HepG2 (cell line): ENCODE results near the gene RPS6KA2. TPM values are rescaled to one million over a fixed set of nuclear protein-coding genes. Genes with fewer than 3 reads are reported as not detected.

Source experiments
- CBX5 ChIP-seq: sonication (generic); formaldehyde crosslinking; IDR thresholded peaks from 2 replicates; pipeline ENCODE4 v1.4.0; 2020; ENCODE audit warnings: missing genetic modification reagents, borderline replicate concordance
- DMAP1 ChIP-seq: IDR thresholded peaks from 2 replicates; pipeline ENCODE4 v1.6.1; 2016
- FOXM1 ChIP-seq: sonication (generic); formaldehyde crosslinking; IDR thresholded peaks from 2 replicates; pipeline ENCODE4 v1.5.0; 2020; ENCODE audit warnings: missing genetic modification reagents
- HOXA5 ChIP-seq: sonication (generic); formaldehyde crosslinking; IDR thresholded peaks from 2 replicates; pipeline ENCODE4 v1.4.0; 2020; ENCODE audit warnings: missing genetic modification reagents
- MED13 ChIP-seq: sonication (generic); formaldehyde crosslinking; IDR thresholded peaks from 2 replicates; pipeline ENCODE4 v1.5.0; 2020; ENCODE audit warnings: missing genetic modification reagents
- MTA1 ChIP-seq: sonication (generic); formaldehyde crosslinking; IDR thresholded peaks from 2 replicates; pipeline ENCODE4 v1.4.0; 2020; ENCODE audit warnings: missing genetic modification reagents, mild to moderate bottlenecking, borderline replicate concordance
- NR2F6 ChIP-seq, 2 experiments: IDR thresholded peaks; 2 replicates each; pipeline ENCODE4 v1.6.1; 2016; ENCODE audit warnings: antibody characterized with exemption in 1 of 2, mild to moderate bottlenecking in 1 of 2
- POGK ChIP-seq: sonication (generic); formaldehyde crosslinking; conservative IDR thresholded peaks from 2 replicates; pipeline ENCODE4 v1.8.0; 2022; ENCODE audit warnings: mild to moderate bottlenecking, moderate library complexity, missing genetic modification reagents
- SMARCC2 ChIP-seq: fragments of 450-650 bp; IDR thresholded peaks from 2 replicates; pipeline ENCODE4 v1.6.1; 2017; ENCODE audit warnings: antibody characterized with exemption, mild to moderate bottlenecking
- SMYD3 ChIP-seq: sonication (generic); formaldehyde crosslinking; IDR thresholded peaks from 2 replicates; pipeline ENCODE4 v1.8.1; 2023; ENCODE audit warnings: mild to moderate bottlenecking, missing genetic modification reagents
- SYNCRIP ChIP-seq: fragments of 200-400 bp; formaldehyde crosslinking; IDR thresholded peaks from 2 replicates; pipeline ENCODE4 v1.6.1; 2018; ENCODE audit warnings: mild to moderate bottlenecking, low read depth, low read length; ENCODE audit not compliant: insufficient read depth
- TAF1 ChIP-seq: sonication (generic); formaldehyde crosslinking; IDR thresholded peaks from 2 replicates; pipeline ENCODE4 v1.4.0; 2020; ENCODE audit warnings: missing genetic modification reagents
- TCF7L2 ChIP-seq: IDR thresholded peaks from 2 replicates; pipeline ENCODE4 v1.6.1; 2011; ENCODE audit warnings: mild to moderate bottlenecking, low read depth, low read length, moderate library complexity
- ZBTB49 ChIP-seq: sonication (generic); formaldehyde crosslinking; IDR thresholded peaks from 2 replicates; pipeline ENCODE4 v1.4.0; 2020; ENCODE audit warnings: missing genetic modification reagents, borderline replicate concordance
- ZFX ChIP-seq: sonication (generic); formaldehyde crosslinking; IDR thresholded peaks from 2 replicates; pipeline ENCODE4 v1.4.0; 2020; ENCODE audit warnings: mild to moderate bottlenecking, low read depth, missing genetic modification reagents, moderate library complexity
- ZIK1 ChIP-seq: sonication (generic); formaldehyde crosslinking; IDR thresholded peaks from 2 replicates; pipeline ENCODE4 v1.5.0; 2020; ENCODE audit warnings: mild to moderate bottlenecking, low read depth, missing genetic modification reagents, borderline replicate concordance
- ZNF296 ChIP-seq: sonication (generic); formaldehyde crosslinking; conservative IDR thresholded peaks from 2 replicates; pipeline ENCODE4 v1.5.0; 2020; ENCODE audit warnings: mild to moderate bottlenecking, missing genetic modification reagents
- ZNF33B ChIP-seq: sonication (generic); formaldehyde crosslinking; IDR thresholded peaks from 2 replicates; pipeline ENCODE4 v1.5.1; 2020; ENCODE audit warnings: mild to moderate bottlenecking, missing genetic modification reagents
- ZNF781 ChIP-seq: sonication (generic); formaldehyde crosslinking; IDR thresholded peaks from 2 replicates; pipeline ENCODE4 v1.5.1; 2020; ENCODE audit warnings: borderline replicate concordance, mild to moderate bottlenecking, missing genetic modification reagents; ENCODE audit errors: not compliant biosample characterization
- polyA plus RNA-seq, 8 experiments: library from polyadenylated mRNA; depleted of rRNA in 3 of 8; stranded (reverse) in 7 of 8; unstranded in 1 of 8; fragments of >200 nt; fragmentation: Illumina TruSeq in 4 of 8; extraction: Trizol in 4 of 8; gene quantifications; 2 replicates each; pipeline versions ENCODE4 v1.2.1 to v1.2.3, GENCODE V29; 2011 to 2016; ENCODE audit warnings: low read depth in 4 of 8, missing spikeins in 1 of 8, mixed read lengths in 1 of 8; ENCODE audit not compliant: insufficient read depth in 1 of 8
- total RNA-seq, 5 experiments: library from RNA; depleted of rRNA; stranded (reverse); fragments of >200 nt; fragmentation: Illumina TruSeq; extraction: Trizol; gene quantifications; 2 replicates each; pipeline ENCODE4 v1.2.3, GENCODE V29; 2016; ENCODE audit warnings: low read depth in 1 of 5
- TF ChIP-seq, protein P1 (sequence below): IDR thresholded peaks from 2 replicates; pipeline ENCODE4 v1.6.1; 2016; ENCODE audit warnings: low read depth, missing genetic modification reagents, missing compliant biosample characterization

RPS6KA2 gene
- total and polyA plus RNA-seq, 2 of the 13 experiments (the other 11 are each of a cell fraction or from before 2014, with no cell fraction given), result 0.22 to 0.38 TPM

GRCh38 chr6:166382933-166383801 is 243.9 kb downstream of the RPS6KA2 start, which contains the start of gene MPC1 (continued):
- TF ChIP-seq ZIK1 (CRISPR knock-in tag) (peak; percentile 91), CBX5 (CRISPR knock-in tag) (no peak), POGK (CRISPR knock-in tag) (peak; percentile 97), SMYD3 (CRISPR knock-in tag) (peak; percentile 69), MTA1 (peak; percentile 55; the same call in 1 of the 2 replicates), ZNF781 (peak; percentile 2), SYNCRIP (no peak), NR2F6 (IDR thresholded peaks at IDR 0.05) (no peak), NR2F6 (CRISPR knock-in tag; IDR thresholded peaks at IDR 0.05) (0 out of 2 replicates have a peak, but pooled peaks have one; percentile 26), MED13 (peak; percentile 62; the same call in 1 of the 2 replicates), FOXM1 (CRISPR knock-in tag) (peak; percentile 91), ZBTB49 (CRISPR knock-in tag) (no peak), TCF7L2 (no peak), TAF1 (CRISPR knock-in tag) (peak; percentile 95), SMARCC2 (no peak), ZNF33B (CRISPR knock-in tag) (no peak), HOXA5 (CRISPR knock-in tag) (peak; percentile 88), ZNF296 (CRISPR knock-in tag) (0 out of 2 replicates have a peak, but pooled peaks have one; percentile 35), ZFX (peak; percentile 85), DMAP1 (peak; percentile 50)
- TF ChIP-seq, protein P1, sequence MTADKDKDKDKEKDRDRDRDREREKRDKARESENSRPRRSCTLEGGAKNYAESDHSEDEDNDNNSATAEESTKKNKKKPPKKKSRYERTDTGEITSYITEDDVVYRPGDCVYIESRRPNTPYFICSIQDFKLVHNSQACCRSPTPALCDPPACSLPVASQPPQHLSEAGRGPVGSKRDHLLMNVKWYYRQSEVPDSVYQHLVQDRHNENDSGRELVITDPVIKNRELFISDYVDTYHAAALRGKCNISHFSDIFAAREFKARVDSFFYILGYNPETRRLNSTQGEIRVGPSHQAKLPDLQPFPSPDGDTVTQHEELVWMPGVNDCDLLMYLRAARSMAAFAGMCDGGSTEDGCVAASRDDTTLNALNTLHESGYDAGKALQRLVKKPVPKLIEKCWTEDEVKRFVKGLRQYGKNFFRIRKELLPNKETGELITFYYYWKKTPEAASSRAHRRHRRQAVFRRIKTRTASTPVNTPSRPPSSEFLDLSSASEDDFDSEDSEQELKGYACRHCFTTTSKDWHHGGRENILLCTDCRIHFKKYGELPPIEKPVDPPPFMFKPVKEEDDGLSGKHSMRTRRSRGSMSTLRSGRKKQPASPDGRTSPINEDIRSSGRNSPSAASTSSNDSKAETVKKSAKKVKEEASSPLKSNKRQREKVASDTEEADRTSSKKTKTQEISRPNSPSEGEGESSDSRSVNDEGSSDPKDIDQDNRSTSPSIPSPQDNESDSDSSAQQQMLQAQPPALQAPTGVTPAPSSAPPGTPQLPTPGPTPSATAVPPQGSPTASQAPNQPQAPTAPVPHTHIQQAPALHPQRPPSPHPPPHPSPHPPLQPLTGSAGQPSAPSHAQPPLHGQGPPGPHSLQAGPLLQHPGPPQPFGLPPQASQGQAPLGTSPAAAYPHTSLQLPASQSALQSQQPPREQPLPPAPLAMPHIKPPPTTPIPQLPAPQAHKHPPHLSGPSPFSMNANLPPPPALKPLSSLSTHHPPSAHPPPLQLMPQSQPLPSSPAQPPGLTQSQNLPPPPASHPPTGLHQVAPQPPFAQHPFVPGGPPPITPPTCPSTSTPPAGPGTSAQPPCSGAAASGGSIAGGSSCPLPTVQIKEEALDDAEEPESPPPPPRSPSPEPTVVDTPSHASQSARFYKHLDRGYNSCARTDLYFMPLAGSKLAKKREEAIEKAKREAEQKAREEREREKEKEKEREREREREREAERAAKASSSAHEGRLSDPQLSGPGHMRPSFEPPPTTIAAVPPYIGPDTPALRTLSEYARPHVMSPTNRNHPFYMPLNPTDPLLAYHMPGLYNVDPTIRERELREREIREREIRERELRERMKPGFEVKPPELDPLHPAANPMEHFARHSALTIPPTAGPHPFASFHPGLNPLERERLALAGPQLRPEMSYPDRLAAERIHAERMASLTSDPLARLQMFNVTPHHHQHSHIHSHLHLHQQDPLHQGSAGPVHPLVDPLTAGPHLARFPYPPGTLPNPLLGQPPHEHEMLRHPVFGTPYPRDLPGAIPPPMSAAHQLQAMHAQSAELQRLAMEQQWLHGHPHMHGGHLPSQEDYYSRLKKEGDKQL (CRISPR knock-in tag), result no peak
